ENCODE results near the gene SMARCC1.
"Not testable (repeated sequence)": the region's sequence is repeated elsewhere in the genome, so short reads cannot be mapped to it uniquely, and the experiment has no call there.

Gene SMARCC1

GRCh38 chr3:47766186-47766585 is 15.5 kb downstream of the SMARCC1 start:
- no peak for DNase-seq

GRCh38 chr3:47762233-47762632 is 19.5 kb downstream of the SMARCC1 start:
- no peak for DNase-seq

GRCh38 chr3:47761046-47761445 is 20.6 kb downstream of the SMARCC1 start:
- no peak for DNase-seq

GRCh38 chr3:47760207-47760606 is 21.5 kb downstream of the SMARCC1 start:
- not testable (repeated sequence) for DNase-seq

GRCh38 chr3:47758261-47759025 is 23.2 kb downstream of the SMARCC1 start:
- no peak for DNase-seq

- no peak for DNase-seq
These were observed 29.0 kb downstream of the SMARCC1 start for GRCh38 chr3:47752716-47753115.

GRCh38 chr3:47750811-47751354 is 30.8 kb downstream of the SMARCC1 start:
- DNase-seq, result not testable (repeated sequence)

- DNase-seq, result no peak
These were observed 34.1 kb downstream of the SMARCC1 start for GRCh38 chr3:47747558-47747957.

- no peak for DNase-seq
These were observed 35.4 kb downstream of the SMARCC1 start for GRCh38 chr3:47746264-47746663.

- DNase-seq, result no peak
These were observed 37.8 kb downstream of the SMARCC1 start for GRCh38 chr3:47743855-47744254.

- not testable (repeated sequence) for DNase-seq
These were observed 38.3 kb downstream of the SMARCC1 start for GRCh38 chr3:47743352-47743751.

GRCh38 chr3:47741925-47742324 is 39.8 kb downstream of the SMARCC1 start:
- no peak for DNase-seq

- no peak for DNase-seq
These were observed 49.5 kb downstream of the SMARCC1 start for GRCh38 chr3:47732143-47732542.

- DNase-seq, result no peak
These were observed 50.6 kb downstream of the SMARCC1 start for GRCh38 chr3:47731061-47731460.

GRCh38 chr3:47722859-47723258 is 58.8 kb downstream of the SMARCC1 start:
- no peak for DNase-seq

GRCh38 chr3:47717448-47717847 is 64.2 kb downstream of the SMARCC1 start:
- DNase-seq, result not testable (repeated sequence)

- no peak for DNase-seq
These were observed 65.0 kb downstream of the SMARCC1 start for GRCh38 chr3:47716656-47717055.

GRCh38 chr3:47715928-47716327 is 65.8 kb downstream of the SMARCC1 start:
- DNase-seq, result no peak

- no peak for DNase-seq
These were observed 67.1 kb downstream of the SMARCC1 start for GRCh38 chr3:47714606-47715005.

- no peak for DNase-seq
These were observed 68.0 kb downstream of the SMARCC1 start for GRCh38 chr3:47713655-47714054.

GRCh38 chr3:47712398-47712797 is 69.3 kb downstream of the SMARCC1 start:
- DNase-seq, result no peak

- DNase-seq, result no peak
These were observed 70.1 kb downstream of the SMARCC1 start for GRCh38 chr3:47711596-47711995.

GRCh38 chr3:47705391-47705790 is 76.3 kb downstream of the SMARCC1 start:
- no peak for DNase-seq

- no peak for DNase-seq
These were observed 77.5 kb downstream of the SMARCC1 start for GRCh38 chr3:47704237-47704612.

GRCh38 chr3:47701388-47701787 is 80.3 kb downstream of the SMARCC1 start:
- no peak for DNase-seq
